Osteoblast (primary cell): ENCODE data around the gene CCDC148. TPM values are rescaled to one million over a fixed set of nuclear protein-coding genes. Genes with fewer than 3 reads are reported as not detected.
A peak's percentile ranks its signal among the peaks of the same experiment; 100 is the strongest.

Source experiments
- DNase-seq: peaks from one replicate; pipeline ENCODE4 v3.0.0; 2011; ENCODE audit warnings: low spot score, mixed read lengths; ENCODE audit not compliant: insufficient read length; ENCODE audit errors: missing footprints
- H2AFZ ChIP-seq: 2 replicates; pipeline ENCODE4 v1.6.0; 2011; ENCODE audit warnings: mild to moderate bottlenecking, low read length
- H3K27ac ChIP-seq: 2 replicates; pipeline ENCODE4 v1.5.1; 2011; ENCODE audit warnings: mild to moderate bottlenecking, low read depth, low read length, moderate library complexity
- H3K27me3 ChIP-seq: 2 replicates; pipeline ENCODE4 v1.6.0; 2012; ENCODE audit warnings: mild to moderate bottlenecking, control low read depth, inconsistent platforms, low read length, moderate library complexity; ENCODE audit not compliant: insufficient read depth
- H3K36me3 ChIP-seq: 2 replicates; pipeline ENCODE4 v1.5.1; 2011; ENCODE audit warnings: mild to moderate bottlenecking, low read length, control low read depth, moderate library complexity; ENCODE audit not compliant: insufficient read depth
- H3K4me1 ChIP-seq: 2 replicates; pipeline ENCODE4 v1.5.1; 2011; ENCODE audit warnings: mild to moderate bottlenecking, low read length, control low read depth, moderate library complexity; ENCODE audit not compliant: insufficient read depth
- H3K4me2 ChIP-seq: 2 replicates; pipeline ENCODE4 v1.6.0; 2011; ENCODE audit warnings: mild to moderate bottlenecking, low read length; ENCODE audit not compliant: insufficient read depth
- H3K4me3 ChIP-seq: fragments of 200-600 bp; sonication (generic); 3 replicates; pipeline ENCODE4 v1.5.1; 2012; ENCODE audit warnings: mild to moderate bottlenecking, low read length, inconsistent platforms; ENCODE audit not compliant: insufficient read depth
- H3K79me2 ChIP-seq: 2 replicates; pipeline ENCODE4 v1.6.0; 2012; ENCODE audit warnings: mild to moderate bottlenecking, low read length, control low read depth, inconsistent platforms; ENCODE audit not compliant: insufficient read depth
- H3K9me3 ChIP-seq: 2 replicates; pipeline ENCODE4 v1.5.1; 2011; ENCODE audit warnings: low read depth, low read length, control low read depth
- H4K20me1 ChIP-seq: 2 replicates; pipeline ENCODE4 v1.6.0; 2012; ENCODE audit warnings: mild to moderate bottlenecking, low read length, control low read depth; ENCODE audit not compliant: insufficient read depth
- total RNA-seq: library from RNA; depleted of rRNA; stranded (reverse); fragments of >200 nt; gene quantifications from 2 replicates; pipeline ENCODE4 v1.2.3, GENCODE V29; 2012
- TF ChIP-seq, protein P1 (sequence below): IDR thresholded peaks from 2 replicates; pipeline ENCODE4 v1.5.1; 2011; ENCODE audit warnings: mild to moderate bottlenecking, low read depth, low read length, moderate library complexity; ENCODE audit errors: extremely low read depth

Gene CCDC148
- total RNA-seq, 1 donor: 1.8 TPM

- H3K4me1 ChIP-seq: no peaks in the 10 kb centered on the region
- no peak overlapping the region for H3K27ac ChIP-seq
- no peaks in the 10 kb centered on the region for H3K9me3 ChIP-seq
- no peaks in the 10 kb centered on the region for H3K36me3 ChIP-seq
- no peaks in the 10 kb centered on the region for H3K27me3 ChIP-seq
- no peak overlapping the region for H2AFZ ChIP-seq
- H3K4me3 ChIP-seq: no peak overlapping the region
- no peak overlapping the region for H3K4me2 ChIP-seq
- H4K20me1 ChIP-seq: no peaks in the 10 kb centered on the region
- TF ChIP-seq, protein P1, sequence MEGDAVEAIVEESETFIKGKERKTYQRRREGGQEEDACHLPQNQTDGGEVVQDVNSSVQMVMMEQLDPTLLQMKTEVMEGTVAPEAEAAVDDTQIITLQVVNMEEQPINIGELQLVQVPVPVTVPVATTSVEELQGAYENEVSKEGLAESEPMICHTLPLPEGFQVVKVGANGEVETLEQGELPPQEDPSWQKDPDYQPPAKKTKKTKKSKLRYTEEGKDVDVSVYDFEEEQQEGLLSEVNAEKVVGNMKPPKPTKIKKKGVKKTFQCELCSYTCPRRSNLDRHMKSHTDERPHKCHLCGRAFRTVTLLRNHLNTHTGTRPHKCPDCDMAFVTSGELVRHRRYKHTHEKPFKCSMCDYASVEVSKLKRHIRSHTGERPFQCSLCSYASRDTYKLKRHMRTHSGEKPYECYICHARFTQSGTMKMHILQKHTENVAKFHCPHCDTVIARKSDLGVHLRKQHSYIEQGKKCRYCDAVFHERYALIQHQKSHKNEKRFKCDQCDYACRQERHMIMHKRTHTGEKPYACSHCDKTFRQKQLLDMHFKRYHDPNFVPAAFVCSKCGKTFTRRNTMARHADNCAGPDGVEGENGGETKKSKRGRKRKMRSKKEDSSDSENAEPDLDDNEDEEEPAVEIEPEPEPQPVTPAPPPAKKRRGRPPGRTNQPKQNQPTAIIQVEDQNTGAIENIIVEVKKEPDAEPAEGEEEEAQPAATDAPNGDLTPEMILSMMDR: no peak
- H3K79me2 ChIP-seq: no peaks in the 10 kb centered on the region
- DNase-seq: peak; percentile 77
Observed at GRCh38 chr2:158325031-158325781, 131.3 kb downstream of the CCDC148 start.

GRCh38 chr2:158323381-158323780 is 133.2 kb downstream of the CCDC148 start:
- no peak overlapping the region for H3K4me2 ChIP-seq
- no peaks in the 10 kb centered on the region for H3K36me3 ChIP-seq
- H3K27ac ChIP-seq: no peak overlapping the region
- H3K4me3 ChIP-seq: no peak overlapping the region
- no peak overlapping the region for H2AFZ ChIP-seq
- no peaks in the 10 kb centered on the region for H3K4me1 ChIP-seq
- no peaks in the 10 kb centered on the region for H3K79me2 ChIP-seq
- no peaks in the 10 kb centered on the region for H3K27me3 ChIP-seq
- no peaks in the 10 kb centered on the region for H3K9me3 ChIP-seq
- TF ChIP-seq, protein P1: no peak
- H4K20me1 ChIP-seq: no peaks in the 10 kb centered on the region
- DNase-seq: no peak

GRCh38 chr2:158321264-158321663 is 135.3 kb downstream of the CCDC148 start:
- Histone ChIP-seq H3K4me1 (no peaks in the 10 kb centered on the region), H3K27ac (no peak overlapping the region), H3K27me3 (no peaks in the 10 kb centered on the region), H3K9me3 (no peaks in the 10 kb centered on the region), H4K20me1 (no peaks in the 10 kb centered on the region), H3K4me3 (no peak overlapping the region), H2AFZ (peak overlapping the region; percentile 13), H3K4me2 (no peak overlapping the region), H3K79me2 (no peaks in the 10 kb centered on the region), H3K36me3 (no peaks in the 10 kb centered on the region)
- peak; percentile 57 for DNase-seq
- TF ChIP-seq, protein P1: no peak

DNA sequence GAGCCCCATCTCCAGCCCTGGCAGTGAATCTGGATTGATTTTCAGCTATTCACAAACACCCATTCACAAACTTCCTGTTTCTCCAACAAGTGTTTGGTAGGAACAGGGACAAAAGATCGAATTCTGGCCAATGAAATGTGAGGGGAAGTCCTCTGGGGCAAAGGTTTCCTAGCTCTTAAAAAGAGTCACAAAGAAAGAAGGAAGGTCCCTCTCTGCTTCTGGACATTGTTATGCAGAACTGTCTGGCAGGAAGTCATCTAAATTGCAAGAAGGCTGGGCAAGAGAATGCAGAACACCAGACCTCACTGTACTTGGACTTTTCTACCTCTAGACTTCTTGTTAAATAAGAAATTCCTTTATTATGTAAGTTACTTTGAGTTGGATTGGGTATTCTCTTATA is 137.3 kb downstream of the CCDC148 start:
- H3K27me3 ChIP-seq: no peaks in the 10 kb centered on the region

More for the DNA sequence above, 137.3 kb downstream of the CCDC148 start:
- Histone ChIP-seq H4K20me1 (no peaks in the 10 kb centered on the region), H3K4me1 (no peaks in the 10 kb centered on the region), H3K27ac (no peak overlapping the region), H3K4me2 (no peak overlapping the region), H3K36me3 (no peaks in the 10 kb centered on the region), H3K4me3 (no peak overlapping the region), H3K9me3 (no peaks in the 10 kb centered on the region), H3K79me2 (no peaks in the 10 kb centered on the region), H2AFZ (no peak overlapping the region)
- TF ChIP-seq, protein P1: no peak
- DNase-seq: no peak
